Measurements from ENCODE around the gene USH2A. TPM values are rescaled to one million over a fixed set of nuclear protein-coding genes. Genes with fewer than 3 reads are reported as not detected.
A peak's percentile ranks its signal among the peaks of the same experiment; 100 is the strongest.
"Not testable (repeated sequence)": the region's sequence is repeated elsewhere in the genome, so short reads cannot be mapped to it uniquely, and the experiment has no call there.

USH2A gene
- total RNA-seq, 2 donors from 2014 or later = not detected

DNA sequence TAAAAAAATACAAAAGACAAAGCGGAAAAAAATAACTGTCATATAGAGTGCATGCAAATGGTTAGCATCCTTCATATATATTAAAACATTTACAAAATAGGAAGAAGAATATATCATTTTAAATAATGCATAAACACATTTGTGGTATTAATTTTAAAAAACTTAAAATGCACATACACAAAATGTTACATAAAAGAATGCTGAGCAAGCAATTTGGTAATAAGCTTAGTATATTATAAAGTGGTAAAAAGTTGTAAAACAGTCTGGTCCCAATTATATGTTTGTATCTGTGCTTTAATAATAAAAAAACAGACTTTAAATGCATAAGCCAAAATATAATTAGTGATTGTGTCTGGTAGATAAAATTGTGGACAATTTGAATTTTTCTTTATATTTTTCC is 394.6 kb downstream of the USH2A start:
- no peak for DNase-seq (ENCODE audit: low spot score)
- intact Hi-C loops (cut with DNase I) = no loop called here

DNA sequence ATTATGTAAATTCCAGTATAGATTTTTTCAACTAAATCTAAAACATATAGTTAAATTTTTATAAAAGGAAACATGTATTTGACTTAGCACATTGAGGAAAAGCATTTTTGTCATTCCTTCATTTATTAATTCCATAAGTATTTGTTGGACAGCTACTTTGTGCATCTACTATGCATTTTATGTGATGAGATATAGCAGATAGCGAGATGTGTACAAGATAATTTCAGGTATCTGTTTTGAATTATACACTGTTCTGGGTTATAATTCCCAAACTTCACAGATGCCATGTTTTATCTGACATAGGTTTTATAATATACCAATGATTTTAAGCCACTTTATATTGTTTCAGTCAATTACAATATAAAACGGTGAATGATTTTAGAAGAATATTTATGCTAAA is 398.7 kb downstream of the USH2A start:
- intact Hi-C loops (cut with DNase I) = no loop called here
- no peak for DNase-seq (ENCODE audit: low spot score)

DNA sequence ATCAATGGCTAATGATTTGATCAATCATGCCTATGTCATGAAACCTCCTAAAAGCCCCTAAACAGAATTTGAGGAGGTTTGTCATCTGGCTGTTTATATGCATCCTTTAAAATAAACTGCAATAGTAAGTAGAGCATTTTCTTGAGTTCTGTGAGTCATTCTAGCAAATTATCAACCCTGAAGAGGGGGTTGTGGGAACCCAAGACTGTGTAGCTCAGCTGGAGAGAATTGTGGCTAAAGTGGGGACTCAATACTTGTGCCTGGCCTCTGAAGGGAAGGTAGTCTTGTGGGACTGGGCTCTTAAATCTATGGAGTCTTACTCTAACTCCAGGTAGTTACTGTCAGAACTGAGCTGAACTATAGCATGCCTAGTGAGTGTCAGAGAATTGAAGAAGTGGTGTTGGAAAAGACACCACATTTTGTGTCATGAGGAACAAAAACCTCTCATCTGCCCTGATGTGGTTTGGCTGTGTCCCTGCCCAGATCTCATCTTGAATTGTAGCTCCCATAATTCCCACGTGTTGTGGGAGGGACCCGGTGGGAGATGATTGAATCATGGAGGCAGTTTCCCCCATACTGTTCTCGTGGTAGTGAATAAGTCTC is 402.4 kb downstream of the USH2A start:
- intact Hi-C loops (cut with DNase I) = no loop called here
- no peak for DNase-seq (ENCODE audit: low spot score)

DNA sequence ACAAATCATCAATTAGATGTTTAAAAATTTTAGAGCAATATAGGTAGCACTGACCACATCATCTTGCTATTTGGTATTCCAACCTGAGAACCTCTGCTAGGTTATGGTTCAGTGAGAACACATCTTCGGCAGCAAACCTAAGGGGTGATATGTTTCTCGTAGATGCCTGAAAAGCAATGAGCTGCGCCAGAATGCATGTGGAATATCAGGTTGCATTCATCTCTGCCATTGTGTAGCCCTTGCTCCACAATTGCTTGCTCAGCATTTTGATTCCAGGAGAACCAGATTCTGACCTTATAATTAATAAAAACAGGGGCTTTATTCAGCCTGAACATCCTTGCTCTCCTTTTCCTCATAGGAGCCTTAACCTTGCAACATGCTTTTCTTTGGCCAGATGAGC is 408.1 kb downstream of the USH2A start:
- no peak for DNase-seq (ENCODE audit: low spot score)
- intact Hi-C loops (cut with DNase I) = no loop called here

DNA sequence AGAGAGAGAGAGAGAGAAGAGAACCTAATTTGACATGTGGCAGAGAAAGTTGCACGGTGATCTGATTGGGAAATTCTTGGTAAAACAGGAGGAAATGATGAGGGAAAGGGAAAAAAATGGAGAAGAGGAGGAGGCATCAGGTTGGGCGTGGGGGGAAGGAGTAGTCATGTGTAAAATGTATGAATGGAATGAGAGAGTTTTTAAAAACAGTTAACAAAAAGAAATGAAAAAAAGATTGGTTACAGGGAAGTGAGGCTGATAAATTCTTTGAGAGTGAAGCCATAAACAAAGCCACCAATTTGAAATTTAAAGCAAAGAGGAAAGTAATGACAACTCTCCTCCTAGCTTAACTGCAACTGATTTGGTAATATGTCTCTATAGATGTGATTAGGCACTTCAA is 409.2 kb downstream of the USH2A start:
- intact Hi-C loops (cut with DNase I) = no loop called here
- DNase-seq (ENCODE audit: low spot score) = no peak

DNA sequence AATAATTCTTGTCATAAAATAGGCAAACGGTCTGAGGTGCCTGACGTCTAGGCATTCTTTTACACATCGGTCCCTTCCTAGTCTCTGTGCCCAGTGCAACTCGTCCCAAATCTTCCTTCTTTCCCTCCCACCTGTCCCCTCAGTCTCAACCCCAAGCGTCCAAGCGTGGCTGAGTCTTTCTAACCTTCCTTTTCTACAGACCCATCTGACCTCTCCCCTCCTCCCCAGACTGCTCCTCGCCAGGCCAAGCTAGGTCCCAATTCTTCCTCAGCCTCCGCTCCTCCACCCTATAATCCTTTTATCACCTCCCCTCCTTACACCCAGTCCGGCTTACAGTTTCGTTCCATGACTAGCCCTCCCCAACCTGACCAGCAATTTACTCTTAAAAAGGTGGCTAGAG is 413.8 kb downstream of the USH2A start:
- intact Hi-C loops (cut with DNase I) = not testable (repeated sequence)
- peak; percentile 70 for DNase-seq (ENCODE audit: low spot score)

DNA sequence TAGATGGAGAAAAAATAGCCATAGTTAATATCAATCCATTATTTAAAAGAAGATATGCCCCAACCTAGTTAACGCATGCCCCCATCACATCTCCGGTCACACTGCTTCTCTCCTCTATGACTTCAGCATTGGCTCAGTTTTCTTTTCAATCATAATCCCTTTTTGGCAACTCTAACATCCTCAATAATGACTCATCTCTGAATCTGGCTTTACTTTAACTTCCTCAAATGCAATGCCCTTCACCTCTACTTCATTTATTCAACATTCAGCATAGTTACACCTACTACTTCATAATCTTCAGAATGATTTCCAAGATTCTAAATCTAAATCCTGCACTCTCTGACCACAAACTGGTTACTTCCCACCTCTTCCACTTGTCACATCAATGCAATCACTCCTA is 417.3 kb downstream of the USH2A start:
- intact Hi-C loops (cut with DNase I) = no loop called here
- no peak for DNase-seq (ENCODE audit: low spot score)

DNA sequence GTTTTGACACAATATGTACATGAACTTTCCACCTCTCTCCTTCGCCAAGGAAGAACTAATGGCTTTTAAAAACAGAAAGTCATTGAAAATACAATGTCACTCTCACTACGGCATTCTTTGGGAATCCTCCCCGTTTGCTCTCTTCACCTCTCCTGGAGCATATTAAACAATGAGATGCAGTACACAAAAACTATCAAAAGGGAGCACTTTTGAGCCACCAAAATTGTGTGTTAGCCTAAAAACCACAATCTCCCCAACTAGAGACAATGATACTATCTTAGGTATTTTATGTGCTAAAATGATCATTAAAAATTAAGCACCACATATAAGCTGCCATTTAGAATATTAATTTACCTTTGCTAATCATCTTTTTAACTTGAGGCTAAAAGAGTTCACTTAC is 430.6 kb downstream of the USH2A start:
- DNase-seq (ENCODE audit: low spot score) = no peak
- intact Hi-C loops (cut with DNase I) = no loop called here

DNA sequence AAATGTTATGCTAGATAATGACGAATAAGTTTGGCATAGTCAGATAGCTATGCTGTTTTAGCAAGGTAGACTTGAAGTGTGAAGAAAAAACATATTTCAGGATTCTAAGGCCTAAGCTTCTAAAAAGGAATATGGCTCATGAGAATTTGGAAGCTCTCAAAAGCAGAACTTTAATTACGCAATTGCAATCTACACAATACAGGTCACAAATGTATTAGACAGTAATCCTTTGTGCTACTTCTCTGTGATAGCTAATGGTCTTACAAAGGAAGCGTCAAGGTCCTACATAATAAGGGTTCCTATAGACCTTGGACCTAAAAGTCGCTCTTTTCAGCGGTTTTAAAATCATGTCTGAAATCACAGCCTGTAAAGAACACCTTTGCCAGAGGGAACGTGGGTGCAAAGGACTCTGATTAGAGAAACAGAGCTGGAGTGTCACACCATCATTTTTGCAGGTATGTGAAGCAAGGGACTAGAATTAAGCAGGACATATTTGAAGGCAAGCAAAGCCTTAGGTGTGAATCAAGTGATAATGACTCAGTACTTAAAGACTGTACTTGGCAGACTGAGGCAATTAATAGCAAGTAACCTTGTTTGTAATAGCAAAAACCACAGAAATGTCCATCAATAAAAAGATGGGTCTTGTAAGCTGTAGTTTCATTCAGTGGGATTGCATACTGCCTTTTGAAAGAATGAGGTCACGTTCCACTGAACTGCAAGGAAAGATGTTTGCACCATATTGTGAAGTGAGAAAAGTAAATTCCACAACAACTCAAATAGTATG is 436.0 kb downstream of the USH2A start:
- intact Hi-C loops (cut with DNase I) = no loop called here
- no peak for DNase-seq (ENCODE audit: low spot score)

DNA sequence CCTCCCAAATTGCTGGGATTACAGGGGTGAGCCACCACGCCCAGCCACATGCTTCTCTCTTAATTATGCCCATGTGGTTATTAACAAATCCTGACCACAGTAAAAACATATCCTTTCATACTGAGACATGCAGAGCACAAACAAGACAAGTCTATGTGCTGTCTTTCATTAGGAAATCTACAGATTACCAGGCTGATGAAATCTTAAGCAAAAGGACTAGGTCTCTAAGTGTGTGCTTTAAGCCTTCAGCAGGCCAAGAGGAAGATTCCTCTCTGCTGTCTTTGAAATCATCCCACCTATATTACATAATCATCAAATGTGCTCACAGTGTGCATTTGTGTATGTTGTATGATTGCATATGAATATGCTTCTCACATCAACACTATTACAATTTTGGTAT is 436.8 kb downstream of the USH2A start:
- DNase-seq (ENCODE audit: low spot score) = no peak
- intact Hi-C loops (cut with DNase I) = no loop called here

DNA sequence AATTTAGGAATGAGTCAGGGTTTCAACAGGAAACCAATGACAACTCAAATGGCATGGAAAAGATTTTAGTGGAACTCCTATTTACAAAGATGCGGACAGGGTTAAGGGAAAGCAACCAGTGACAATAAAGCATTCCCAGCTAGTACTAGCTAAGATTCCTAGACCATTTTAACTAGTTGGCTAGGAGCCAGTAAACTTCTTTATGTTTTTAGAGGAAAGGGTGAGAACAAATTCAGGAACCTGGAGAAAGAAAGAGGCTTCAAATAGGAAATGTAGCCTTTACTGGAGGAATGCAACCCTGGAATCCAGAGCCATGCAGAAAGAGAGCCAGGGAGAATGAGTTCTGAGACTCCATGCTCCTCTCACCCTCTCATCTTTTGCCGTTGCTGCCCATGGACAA is 439.6 kb downstream of the USH2A start:
- intact Hi-C loops (cut with DNase I) = no loop called here
- no peak for DNase-seq (ENCODE audit: low spot score)

DNA sequence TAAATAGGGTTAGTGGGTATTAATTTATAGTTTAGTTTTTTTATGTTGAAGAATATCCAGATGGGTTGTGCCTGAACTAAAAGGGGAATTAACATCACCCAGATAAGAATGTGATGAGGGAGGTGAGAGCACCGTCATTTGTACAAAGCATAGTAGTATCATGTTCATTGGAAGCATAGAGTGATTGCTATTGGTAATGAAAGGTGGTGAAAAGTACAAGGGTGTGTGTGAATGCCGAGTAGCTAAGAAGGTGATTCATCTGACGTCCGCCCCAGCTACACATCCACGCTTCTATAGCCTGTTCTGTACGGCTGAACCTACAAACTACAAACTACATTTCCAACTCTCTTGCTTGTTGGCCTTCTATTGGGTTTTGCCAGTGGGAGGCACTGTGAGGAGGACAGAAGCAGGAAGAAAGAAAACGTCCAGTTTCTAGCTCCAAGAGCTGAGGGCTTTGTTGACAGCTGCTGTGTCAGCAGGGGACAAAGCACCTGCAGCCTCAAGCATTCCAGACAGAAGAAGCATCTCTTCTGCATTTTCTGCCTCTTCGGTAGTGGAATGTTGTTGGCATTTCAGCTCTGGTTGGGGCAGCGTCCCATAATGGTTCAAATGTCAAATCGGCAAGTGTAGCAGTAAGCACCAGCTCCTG is 451.3 kb downstream of the USH2A start:
- DNase-seq (ENCODE audit: low spot score) = no peak
- intact Hi-C loops (cut with DNase I) = no loop called here

DNA sequence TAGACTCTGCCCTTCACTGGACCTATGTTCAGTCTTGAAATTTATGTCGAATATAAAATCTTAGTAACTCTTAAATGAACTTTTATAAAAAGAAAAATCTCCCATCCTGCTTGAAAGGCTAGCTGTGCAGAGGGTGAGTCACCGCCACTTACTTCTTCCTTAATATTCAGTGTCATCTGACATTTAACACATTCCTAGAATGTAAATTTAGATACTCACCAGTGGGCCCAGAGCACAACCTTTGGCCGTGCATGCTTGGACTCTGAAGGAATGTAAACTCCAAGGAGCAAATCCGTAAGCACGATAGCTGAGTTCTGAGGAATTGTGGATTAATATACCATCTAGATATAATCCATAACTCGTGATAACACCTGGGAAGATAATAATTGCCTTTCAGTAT is 452.8 kb downstream of the USH2A start:
- no peak for DNase-seq (ENCODE audit: low spot score)
- intact Hi-C loops (cut with DNase I) = no loop called here

DNA sequence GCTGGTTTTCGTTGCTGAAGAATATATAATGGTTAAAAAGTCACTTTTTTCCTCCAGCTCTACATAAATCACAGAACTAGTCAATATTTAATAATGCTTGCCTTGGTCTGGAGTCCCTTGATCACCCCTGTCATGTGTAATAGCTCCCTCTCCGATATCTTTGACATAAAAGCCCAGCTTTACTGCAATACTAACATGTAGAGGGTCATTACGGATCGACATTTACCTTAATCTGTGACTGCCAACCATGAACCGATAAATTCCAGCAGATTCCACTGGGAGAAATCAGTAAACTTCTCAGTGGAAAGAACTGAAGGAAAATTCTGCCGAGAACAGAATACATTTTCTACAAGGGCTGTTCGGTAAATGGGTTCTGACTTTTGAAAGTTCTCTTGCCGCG is 459.6 kb downstream of the USH2A start:
- no peak for DNase-seq (ENCODE audit: low spot score)
- intact Hi-C loops (cut with DNase I) = loop anchor here in 1 of 2 donors (5.0 kb wide), 1 partner anchor 1549 kb away; no protein-coding TSS in a partner anchor

DNA sequence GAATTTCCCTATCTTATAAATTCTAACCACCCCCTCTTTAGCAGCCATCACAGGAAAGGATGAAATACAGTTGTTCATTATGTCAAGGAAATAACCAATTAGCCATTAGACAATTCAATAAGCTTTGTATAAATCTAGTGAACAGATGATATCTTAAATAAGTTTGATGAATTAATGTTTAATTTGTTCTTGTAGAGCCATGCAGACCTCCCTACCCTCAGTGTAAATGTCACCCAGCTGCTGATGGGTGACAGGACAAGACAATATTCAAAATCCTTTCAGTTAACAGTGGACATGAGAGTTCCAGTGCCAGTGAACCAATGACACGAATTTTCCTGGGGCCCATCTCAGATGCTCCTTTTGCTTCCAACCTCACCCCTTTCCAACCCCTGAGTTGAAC is 460.2 kb downstream of the USH2A start:
- intact Hi-C loops (cut with DNase I) = loop anchor here in 1 of 2 donors (5.0 kb wide), 1 partner anchor 1549 kb away; no protein-coding TSS in a partner anchor
- DNase-seq (ENCODE audit: low spot score) = no peak

DNA sequence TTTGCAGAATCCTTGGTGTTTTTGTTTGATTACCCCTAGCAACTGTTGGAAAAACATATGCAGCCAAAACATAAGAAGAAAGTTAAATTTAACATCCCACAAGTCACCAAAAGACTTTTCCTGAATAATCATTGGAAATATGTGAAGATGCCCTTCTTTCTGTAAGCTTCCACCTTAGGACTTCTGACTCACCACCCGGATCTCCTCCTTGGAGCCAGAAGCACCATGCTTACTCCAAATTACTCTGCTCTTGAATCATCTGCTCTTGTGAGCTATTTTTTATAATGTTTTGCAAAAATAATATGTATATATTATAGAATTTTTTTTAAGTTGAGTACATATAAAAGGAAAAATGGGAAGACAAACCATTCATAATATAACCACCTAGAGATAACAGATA is 464.4 kb downstream of the USH2A start:
- no peak for DNase-seq (ENCODE audit: low spot score)
- intact Hi-C loops (cut with DNase I) = no loop called here

DNA sequence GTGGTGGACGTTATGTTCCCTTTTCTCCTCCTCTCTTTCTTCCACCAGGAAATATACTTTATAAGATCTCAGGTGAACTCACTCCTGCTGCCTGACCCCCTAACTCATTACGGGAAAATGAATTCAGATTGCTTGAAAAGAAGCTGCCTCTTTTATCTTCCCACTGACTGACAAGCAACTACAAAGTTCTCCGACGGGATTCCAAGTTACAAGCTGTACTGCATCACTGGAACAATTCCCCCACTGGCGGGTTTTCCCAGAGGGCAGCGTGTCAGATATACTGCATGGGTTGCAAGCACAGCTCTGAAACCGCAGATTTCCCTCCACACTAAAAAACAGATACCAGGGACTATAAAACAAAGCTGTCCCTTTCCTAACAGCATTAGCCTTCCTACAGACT is 465.6 kb downstream of the USH2A start:
- intact Hi-C loops (cut with DNase I) = no loop called here
- no peak for DNase-seq (ENCODE audit: low spot score)

DNA sequence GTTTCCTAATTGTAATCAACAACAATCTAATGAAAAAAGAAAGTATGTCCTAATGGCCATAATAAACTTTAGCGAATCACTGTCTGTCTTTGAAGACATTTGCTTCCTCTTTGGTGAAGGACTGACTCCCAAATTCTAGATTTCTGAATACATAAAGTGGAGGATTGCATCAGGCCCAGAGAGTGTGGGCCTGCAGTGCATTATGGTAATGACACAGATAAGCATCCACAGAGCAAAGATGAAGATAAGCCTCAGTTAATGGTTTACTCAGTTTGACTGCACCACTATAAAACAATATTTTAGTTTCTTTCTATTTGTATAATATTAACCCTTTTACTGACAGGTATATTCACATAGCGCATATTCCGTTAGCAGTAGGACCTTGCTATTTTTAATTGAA is 490.7 kb downstream of the USH2A start:
- intact Hi-C loops (cut with DNase I) = no loop called here

DNA sequence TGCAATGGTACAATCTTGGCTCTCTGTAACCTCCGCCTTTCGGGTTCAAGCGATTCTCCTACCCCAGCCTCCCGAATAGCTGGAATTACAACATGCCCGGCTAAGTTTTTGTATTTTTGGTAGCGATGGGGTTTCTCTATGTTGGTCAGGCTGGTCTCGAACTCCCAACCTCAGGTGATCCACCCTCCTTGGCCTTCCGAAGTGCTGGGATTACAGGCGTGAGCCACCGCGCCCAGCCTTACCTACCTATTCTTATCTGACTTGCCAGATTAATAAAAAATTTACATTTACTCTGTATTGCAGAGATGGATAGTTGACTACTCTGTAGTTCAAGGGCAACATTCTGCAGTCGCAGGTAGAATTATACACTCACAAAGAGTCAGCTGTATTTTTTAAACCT is 496.6 kb downstream of the USH2A start:
- intact Hi-C loops (cut with DNase I) = no loop called here
- no peak for DNase-seq (ENCODE audit: low spot score)

More for the DNA sequence above, 490.7 kb downstream of the USH2A start:
- DNase-seq (ENCODE audit: low spot score) = no peak

DNA sequence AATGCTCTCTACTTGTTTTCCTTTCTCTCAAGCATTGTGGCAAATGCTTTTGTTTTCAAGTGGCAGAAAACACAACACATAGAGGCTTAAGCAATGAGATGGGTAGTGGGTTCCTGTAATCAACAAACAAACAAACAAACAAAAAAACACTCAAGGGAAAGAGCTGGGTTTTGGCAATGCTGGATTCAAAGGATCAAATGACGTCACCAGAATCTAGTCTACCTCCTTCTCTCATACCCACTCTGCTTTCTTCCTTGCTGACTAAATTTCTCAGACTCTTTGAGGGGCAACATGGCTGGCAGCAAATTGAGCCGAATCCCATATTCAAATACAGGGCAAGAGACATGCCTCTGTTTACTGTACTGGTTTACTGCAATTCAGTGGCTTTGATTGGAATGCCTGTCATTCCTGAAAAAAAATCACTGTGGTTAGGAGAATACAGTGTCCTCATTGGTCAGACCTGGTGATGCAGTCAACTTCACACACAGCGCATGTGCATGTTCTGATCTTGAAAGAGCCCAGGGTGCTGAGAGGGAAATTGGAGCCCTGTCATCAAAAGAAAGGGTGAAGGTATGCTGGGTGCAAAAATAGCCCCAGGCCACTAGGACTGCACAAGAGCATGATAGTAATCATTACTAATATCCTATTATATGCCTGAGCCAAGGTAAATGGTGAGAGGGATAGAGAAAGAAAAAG is 500.0 kb downstream of the USH2A start:
- no peak for DNase-seq (ENCODE audit: low spot score)
- intact Hi-C loops (cut with DNase I) = no loop called here

Data from posterior vena cava (tissue), 2 donors.